AG08395 (cell line): ENCODE data around the gene FOXL3.
"Not testable (repeated sequence)": the region's sequence is repeated elsewhere in the genome, so short reads cannot be mapped to it uniquely, and the experiment has no call there.

ENCODE experiments used
- DNase-seq: peaks from one replicate; pipeline ENCODE4 v3.0.0; 2012; ENCODE audit warnings: mixed read lengths, low spot score

Gene FOXL3

GRCh38 chr7:255038-255435 lies 34.9 kb upstream of the FOXL3 start:
- no peak for DNase-seq

GRCh38 chr7:255721-256361 lies 34.1 kb upstream of the FOXL3 start:
- no peak for DNase-seq

GRCh38 chr7:256461-256940 lies 33.5 kb upstream of the FOXL3 start:
- no peak for DNase-seq

DNA sequence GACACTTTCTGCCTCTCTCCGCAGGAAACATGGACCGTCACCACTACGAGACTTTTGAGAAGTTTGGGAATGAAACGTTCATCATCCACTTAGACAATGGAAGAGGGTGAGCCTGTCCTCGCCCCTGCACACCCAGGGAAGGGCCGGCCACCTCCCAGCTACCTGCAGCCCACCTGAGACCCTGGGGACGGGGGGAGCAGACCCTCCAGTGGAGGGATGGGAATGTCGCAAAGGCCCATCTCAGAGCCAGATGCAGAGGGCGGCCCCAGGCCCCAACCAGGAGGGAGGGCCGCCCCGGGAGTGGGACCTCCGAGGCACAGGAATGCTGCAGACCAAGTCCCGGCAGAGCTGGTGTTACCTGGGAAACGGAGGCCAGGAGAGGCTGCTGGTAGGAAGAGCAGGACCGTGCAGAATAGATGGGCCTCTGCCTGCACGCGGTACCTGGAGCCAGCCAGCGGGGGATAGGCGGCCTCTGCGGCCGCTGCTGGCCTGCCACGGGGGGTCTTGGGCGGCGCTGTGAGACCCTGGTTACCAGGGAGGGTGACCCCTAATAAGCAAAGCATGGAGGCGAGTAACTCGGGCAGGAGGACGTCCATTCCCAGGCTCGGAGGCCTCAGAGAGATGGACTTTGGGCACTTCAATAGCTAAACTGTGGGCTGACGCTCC lies 32.9 kb upstream of the FOXL3 start:
- DNase-seq = no peak

DNA sequence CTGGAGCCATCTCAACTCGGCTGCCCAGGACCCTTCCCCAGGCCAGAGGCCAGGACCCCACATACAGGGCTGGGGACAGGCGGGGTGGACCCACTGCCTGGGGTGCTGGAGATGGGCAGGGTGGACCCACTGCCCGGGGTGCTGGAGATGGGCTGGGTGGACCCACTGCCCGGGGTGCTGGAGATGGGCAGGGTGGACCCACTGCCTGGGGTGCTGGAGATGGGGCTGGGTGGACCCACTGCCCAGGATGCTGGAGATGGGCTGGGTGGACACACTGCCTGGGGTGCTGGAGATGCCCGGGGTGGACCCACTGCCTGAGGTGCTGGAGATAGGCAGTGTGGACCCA lies 32.4 kb upstream of the FOXL3 start:
- DNase-seq = no peak

DNA sequence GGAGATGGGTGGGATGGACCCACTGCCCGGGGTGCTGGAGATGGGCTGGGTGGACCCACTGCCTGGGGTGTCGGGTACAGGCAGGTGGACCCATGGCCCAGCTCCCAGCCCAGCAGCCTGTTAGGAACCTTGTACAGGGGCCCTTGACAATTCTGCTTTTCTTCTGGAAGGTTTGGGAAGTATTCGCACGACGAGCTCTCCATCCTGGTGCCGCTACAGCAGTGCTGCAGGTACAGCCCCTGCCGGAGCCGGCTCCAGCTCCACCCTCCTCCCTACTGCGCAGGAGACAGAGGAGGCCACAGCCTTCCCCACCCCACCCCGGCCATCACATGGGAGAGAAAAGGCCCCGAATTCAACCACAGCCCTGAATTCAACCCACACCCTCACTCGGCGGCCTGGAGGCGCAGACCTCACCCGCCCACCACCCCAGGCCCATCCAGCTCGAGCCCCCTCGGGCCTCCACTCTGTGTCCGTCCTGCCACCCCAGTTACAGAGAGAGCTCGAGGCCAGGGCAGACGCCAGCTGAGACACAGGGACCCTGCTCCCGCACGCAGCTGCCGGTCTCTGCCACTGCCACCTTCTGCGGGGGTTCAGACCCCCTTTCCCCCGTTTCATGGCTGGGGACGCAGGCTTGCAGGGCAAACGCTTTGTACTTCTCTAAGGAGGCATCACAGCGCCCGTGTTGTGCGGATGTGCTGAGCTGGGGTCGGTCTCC lies 31.3 kb upstream of the FOXL3 start:
- no peak for DNase-seq

GRCh38 chr7:259191-259505 lies 30.8 kb upstream of the FOXL3 start:
- no peak for DNase-seq

DNA sequence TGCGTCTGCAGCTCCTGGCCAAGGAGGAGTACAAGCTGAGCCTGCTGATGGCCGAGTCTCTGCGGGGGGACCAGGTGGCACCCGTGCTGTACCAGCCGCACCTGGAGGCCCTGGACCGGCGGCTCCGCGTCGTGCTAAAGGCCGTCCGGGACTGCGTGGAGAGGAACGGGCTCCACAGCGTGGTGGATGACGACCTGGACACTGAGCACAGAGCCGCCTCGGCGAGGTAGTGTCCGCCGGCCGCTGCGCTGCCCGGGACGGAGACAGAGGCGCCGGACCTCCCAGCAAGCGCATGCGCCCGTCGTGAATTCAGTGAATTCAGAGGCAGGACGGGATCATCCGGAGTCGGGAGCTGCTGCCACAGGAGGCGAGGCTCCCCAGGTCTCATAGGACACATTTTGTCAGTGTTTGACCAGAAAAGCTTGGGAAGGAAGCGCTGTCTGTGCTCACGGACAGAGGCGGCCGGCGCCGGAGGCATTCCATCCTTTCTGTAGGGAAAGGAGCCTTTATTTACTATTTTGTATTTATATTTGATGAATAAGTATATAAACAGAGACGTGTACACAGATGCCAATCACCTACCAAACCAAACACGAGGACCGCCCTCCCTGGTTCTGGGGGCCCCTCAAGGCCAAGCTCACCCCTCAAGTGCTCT lies 30.1 kb upstream of the FOXL3 start:
- DNase-seq = no peak

DNA sequence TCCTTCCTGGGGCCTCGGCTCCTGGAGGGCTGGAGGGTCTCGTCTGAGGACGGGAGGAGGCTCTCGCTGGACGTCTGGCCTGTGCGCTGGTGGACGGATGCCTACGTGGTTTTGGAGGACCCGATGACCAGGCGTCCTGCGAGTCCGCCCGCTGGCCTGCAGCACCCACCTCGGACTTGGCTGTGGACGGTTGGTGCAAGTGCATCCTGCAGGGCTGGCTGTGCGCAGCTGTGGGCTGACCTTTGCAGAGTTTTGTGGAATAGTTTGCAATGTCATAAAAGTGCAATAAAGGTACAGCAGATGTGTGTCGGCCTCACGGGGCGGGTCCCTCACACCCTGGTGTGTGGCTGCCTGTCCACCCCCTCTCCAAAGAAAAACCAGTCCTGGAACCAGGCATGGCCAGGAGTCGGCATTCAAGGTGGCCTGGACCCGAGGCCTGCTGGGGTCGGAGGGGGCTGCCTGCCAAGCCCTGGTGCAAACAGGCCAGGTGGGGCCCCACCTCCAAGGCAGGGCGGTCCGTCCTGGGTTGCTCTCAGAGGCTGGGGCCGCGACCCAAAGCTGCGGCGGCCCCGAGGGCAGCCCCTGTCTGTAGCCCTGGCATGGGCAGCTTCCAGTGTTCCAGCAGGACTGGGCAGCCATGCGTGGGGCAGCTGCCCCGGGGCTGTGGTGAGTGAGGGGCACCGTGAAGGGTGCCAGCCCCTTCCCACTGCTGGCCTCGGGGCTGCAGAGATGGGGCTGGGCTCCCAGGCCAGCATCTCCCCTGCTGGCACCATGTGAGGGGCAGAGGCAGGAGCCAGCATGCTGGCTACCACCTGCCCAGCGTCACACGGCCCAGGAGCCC lies 29.3 kb upstream of the FOXL3 start:
- DNase-seq = no peak

DNA sequence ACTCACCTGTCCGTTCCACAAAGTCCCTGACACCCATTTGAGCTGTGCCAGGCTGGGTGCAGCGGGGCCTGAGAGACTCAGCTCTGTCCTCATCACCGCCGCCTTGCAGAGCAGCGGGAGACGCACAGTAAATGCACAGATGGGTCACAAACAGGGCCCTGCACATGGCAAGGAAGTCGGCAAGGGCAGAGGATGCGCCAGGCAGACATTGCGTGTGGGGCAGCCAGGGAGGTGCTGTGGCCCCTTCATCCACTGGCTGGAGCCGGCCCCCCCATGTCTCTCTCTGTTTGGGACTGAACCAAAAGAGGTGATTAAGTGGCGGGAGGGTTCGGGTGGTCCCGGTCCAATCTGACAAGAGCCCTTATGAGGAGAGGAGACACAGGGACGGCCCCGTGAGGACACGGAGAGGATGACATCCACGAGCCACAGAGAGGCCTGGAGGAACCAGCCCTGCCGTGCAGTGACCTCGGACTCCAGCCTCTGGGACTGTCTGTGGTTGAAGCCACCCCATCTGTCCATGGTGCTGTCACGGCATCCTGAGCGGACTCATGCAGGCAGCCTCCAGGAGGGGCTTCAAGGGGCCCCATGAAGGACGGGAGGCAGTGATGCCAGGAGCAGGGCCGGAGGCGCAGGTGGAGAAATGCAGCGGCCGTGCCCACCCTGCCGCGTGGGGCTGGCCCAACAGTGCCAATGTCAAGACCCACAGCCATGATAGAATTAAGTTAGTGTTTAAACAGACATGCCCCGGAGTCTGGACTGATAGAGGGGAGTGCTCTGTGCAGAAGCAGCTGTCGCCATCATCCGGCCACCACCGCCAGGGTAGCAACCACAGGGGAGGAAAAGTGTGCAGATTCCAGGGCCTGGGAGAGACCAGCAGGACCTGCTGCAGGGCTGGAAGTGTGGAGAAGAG lies 28.4 kb upstream of the FOXL3 start:
- no peak for DNase-seq

- DNase-seq = no peak
These were observed 27.8 kb upstream of the FOXL3 start for GRCh38 chr7:262251-262572.

DNA sequence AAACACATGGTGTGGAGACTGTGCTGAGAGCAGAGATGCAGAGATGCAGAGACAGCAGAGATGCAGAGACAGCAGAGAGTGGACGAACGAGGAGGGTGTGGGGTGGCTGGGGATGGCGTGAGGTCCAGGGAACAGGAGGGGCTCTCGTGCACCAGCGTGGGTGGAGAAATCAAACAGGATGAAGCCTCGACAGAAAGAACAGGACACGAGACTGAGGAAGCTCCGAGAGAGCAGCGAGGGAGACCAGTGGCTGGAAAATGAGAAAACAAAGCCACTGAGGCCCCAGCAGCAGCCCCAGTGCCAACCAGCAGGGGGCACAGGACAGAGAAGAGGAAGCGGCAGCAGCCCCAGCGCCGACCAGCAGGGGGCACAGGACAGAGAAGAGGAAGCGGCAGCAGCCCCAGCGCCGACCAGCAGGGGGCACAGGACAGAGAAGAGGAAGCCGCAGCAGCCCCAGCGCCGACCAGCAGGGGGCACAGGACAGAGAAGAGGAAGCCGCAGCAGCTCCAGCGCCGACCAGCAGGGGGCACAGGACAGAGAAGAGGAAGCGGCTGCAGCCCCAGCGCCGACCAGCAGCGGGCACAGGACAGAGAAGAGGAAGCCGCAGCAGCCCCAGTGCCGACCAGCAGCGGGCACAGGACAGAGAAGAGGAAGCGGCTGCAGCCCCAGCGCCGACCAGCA lies 27.2 kb upstream of the FOXL3 start:
- not testable (repeated sequence) for DNase-seq

DNA sequence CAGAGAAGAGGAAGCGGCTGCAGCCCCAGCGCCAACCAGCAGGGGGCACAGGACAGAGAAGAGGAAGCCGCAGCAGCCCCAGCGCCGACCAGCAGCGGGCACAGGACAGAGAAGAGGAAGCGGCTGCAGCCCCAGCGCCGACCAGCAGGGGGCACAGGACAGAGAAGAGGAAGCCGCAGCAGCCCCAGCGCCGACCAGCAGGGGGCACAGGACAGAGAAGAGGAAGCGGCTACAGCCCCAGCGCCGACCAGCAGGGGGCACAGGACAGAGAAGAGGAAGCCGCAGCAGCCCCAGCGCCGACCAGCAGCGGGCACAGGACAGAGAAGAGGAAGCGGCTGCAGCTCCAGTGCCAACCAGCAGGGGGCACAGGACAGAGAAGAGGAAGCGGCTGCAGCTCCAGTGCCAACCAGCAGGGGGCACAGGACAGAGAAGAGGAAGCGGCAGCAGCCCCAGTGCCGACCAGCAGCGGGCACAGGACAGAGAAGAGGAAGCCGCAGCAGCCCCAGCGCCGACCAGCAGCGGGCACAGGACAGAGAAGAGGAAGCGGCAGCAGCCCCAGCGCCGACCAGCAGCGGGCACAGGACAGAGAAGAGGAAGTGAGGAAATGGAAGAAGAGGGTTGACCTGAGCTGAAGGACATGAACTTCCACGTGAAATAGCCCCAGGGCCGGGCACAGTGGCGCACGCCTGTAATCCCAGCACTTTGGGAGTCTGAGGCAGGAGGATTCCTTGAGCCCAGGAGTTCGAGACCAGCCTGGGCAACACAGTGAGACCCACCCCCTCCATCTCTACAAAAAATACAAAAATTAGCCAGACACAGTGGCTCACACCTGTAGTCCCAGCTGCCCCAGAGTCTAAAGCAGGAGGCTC lies 26.3 kb upstream of the FOXL3 start:
- DNase-seq = not testable (repeated sequence)

- DNase-seq = no peak
These were observed 25.3 kb upstream of the FOXL3 start for GRCh38 chr7:264541-265191.

- no peak for DNase-seq
These were observed 24.6 kb upstream of the FOXL3 start for GRCh38 chr7:265192-265997.

DNA sequence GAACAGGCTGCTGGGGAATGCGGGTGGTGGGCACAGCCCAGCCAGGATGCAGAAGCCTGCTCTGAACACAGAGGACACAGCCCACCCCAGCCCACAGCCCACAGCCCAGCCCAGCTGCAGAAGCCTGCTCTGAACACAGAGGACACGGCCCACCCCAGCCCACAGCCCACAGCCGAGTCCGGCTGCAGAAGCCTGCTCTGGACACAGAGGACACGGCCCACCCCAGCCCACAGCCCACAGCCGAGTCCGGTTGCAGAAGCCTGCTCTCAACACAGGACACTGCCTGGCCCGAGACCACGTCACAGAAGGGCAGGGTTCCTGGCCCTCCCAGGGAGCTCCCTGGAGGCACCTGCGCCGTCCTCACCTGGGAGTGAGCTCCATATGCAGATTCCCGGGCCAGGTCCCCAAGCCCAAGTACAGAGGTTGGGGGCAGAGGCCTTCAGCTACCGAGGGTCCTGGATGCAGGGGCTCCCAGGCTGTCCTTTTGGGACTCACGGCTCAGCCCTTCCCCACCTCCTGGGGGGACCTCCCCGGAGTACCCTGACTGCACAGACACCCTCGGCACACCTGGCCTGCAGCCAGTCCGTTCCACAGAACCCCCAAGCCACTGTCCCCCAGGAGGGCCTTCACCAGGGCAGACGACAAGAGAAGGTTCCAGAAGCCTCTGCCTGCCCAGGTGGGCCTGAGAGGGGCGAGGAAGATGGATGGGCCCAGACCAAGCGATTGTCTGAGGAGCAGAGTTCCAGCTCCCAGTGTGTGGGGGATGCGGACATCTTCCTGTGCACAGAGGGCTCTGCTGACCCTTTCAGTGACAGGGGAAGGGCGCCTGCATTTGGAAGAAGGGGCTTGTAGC lies 23.7 kb upstream of the FOXL3 start:
- no peak for DNase-seq
